GM12878 (cell line): Measurements from ENCODE around the gene RPL3. TPM values are rescaled to one million over a fixed set of nuclear protein-coding genes. Genes with fewer than 3 reads are reported as not detected.
A peak's percentile ranks its signal among the peaks of the same experiment; 100 is the strongest.

Source experiments
- CREB1 ChIP-seq: IDR thresholded peaks from 2 replicates; pipeline ENCODE4 v1.6.1; 2012; ENCODE audit warnings: low read depth, mild to moderate bottlenecking, inconsistent platforms
- CREM ChIP-seq: IDR thresholded peaks from 2 replicates; pipeline ENCODE4 v1.6.1; 2014; ENCODE audit warnings: antibody characterized with exemption, low read depth
- EZH2 ChIP-seq: IDR thresholded peaks from 2 replicates; pipeline ENCODE4 v1.6.1; 2012; ENCODE audit warnings: low read depth, mild to moderate bottlenecking, control low read depth, inconsistent platforms, low read length, borderline replicate concordance; ENCODE audit not compliant: control insufficient read depth
- GATAD2B ChIP-seq: fragments of 450-650 bp; conservative IDR thresholded peaks from 2 replicates; pipeline ENCODE4 v1.6.1; 2017; ENCODE audit warnings: low read depth, mild to moderate bottlenecking, moderate library complexity
- HDAC2 ChIP-seq: fragments of 200-600 bp; sonication (generic); IDR thresholded peaks from 2 replicates; pipeline ENCODE4 v1.6.1; 2017
- LARP7 ChIP-seq: fragments of 450-650 bp; IDR thresholded peaks from 2 replicates; pipeline ENCODE4 v1.6.1; 2017; ENCODE audit warnings: mild to moderate bottlenecking
- NFYA ChIP-seq: IDR thresholded peaks from 2 replicates; pipeline ENCODE4 v1.6.1; 2011; ENCODE audit warnings: low read depth, mild to moderate bottlenecking, low read length, improper control_type of control experiment, borderline replicate concordance
- NRF1 ChIP-seq: conservative IDR thresholded peaks from 2 replicates; pipeline ENCODE4 v1.6.1; 2011; ENCODE audit warnings: mild to moderate bottlenecking, low read depth, low read length, improper control_type of control experiment
- PAX8 ChIP-seq: fragments of 450-650 bp; IDR thresholded peaks from 2 replicates; pipeline ENCODE4 v1.6.1; 2017; ENCODE audit warnings: mild to moderate bottlenecking, moderate library complexity
- POLR2A ChIP-seq: IDR thresholded peaks from 2 replicates; pipeline ENCODE4 v1.6.1; 2011; ENCODE audit warnings: low read depth, mild to moderate bottlenecking, low read length
- REST ChIP-seq: IDR thresholded peaks from 2 replicates; pipeline ENCODE4 v1.6.1; 2012; ENCODE audit warnings: mild to moderate bottlenecking, low read depth, low read length
- ZBTB4 ChIP-seq: fragments of 450-650 bp; formaldehyde crosslinking; IDR thresholded peaks from 2 replicates; pipeline ENCODE4 v1.4.0; 2022; ENCODE audit warnings: mild to moderate bottlenecking, moderate library complexity
- polyA plus RNA-seq, 11 experiments: library from polyadenylated mRNA; depleted of rRNA in 4 of 11; unstranded in 6 of 11; stranded (reverse) in 5 of 11; fragments of >200 nt; fragmentation: Nextera tagmentation in 4 of 11; fragmentation: Illumina TruSeq in 1 of 11; extraction: Ambion mirVana in 4 of 11; extraction: Trizol in 1 of 11; gene quantifications; 1 replicate in 1 of 11; 2 replicates in 10 of 11; pipeline versions ENCODE4 v1.2.1 to v1.2.3, GENCODE V29; 2011 to 2016; ENCODE audit warnings: inconsistent platforms in 2 of 11, missing spikeins in 2 of 11, low read depth in 1 of 11
- total RNA-seq, 4 experiments: library from RNA; depleted of rRNA in 3 of 4; stranded (reverse); fragments of >200 nt in 3 of 4; fragmentation: Illumina TruSeq in 1 of 4; extraction: Trizol in 1 of 4; gene quantifications; 2 replicates each; pipeline versions ENCODE4 v1.2.1 to v1.2.3, GENCODE V29; 2013 to 2021
- TF ChIP-seq, protein P1 (sequence below): fragments of 150-350 bp; IDR thresholded peaks from 2 replicates; pipeline ENCODE4 v1.6.1; 2016; ENCODE audit warnings: low read depth, low read length
- TF ChIP-seq, protein P2 (sequence below): IDR thresholded peaks from 2 replicates; pipeline ENCODE4 v1.6.1; 2011; ENCODE audit warnings: low read depth, low read length, improper control_type of control experiment, borderline replicate concordance
- TF ChIP-seq, protein P3 (sequence below): IDR thresholded peaks from 2 replicates; pipeline ENCODE4 v1.6.1; 2011; ENCODE audit warnings: borderline replicate concordance, low read depth, mild to moderate bottlenecking, moderate library complexity, low read length; ENCODE audit not compliant: insufficient read depth, poor library complexity, severe bottlenecking

Gene RPL3
- total and polyA plus RNA-seq, 10 of the 15 experiments (the other 5 are each of a cell fraction or from before 2014, with no cell fraction given), result 1,534 to 6,791 (median 3,992) TPM

- no peak for TF ChIP-seq REST
- no peak for TF ChIP-seq LARP7
- peak; percentile 90 for TF ChIP-seq CREB1
- TF ChIP-seq PAX8, result no peak
- TF ChIP-seq NRF1, result no peak
- no peak; the same call in 1 of the 2 replicates for TF ChIP-seq POLR2A
- no peak for TF ChIP-seq HDAC2
- TF ChIP-seq, protein P1, sequence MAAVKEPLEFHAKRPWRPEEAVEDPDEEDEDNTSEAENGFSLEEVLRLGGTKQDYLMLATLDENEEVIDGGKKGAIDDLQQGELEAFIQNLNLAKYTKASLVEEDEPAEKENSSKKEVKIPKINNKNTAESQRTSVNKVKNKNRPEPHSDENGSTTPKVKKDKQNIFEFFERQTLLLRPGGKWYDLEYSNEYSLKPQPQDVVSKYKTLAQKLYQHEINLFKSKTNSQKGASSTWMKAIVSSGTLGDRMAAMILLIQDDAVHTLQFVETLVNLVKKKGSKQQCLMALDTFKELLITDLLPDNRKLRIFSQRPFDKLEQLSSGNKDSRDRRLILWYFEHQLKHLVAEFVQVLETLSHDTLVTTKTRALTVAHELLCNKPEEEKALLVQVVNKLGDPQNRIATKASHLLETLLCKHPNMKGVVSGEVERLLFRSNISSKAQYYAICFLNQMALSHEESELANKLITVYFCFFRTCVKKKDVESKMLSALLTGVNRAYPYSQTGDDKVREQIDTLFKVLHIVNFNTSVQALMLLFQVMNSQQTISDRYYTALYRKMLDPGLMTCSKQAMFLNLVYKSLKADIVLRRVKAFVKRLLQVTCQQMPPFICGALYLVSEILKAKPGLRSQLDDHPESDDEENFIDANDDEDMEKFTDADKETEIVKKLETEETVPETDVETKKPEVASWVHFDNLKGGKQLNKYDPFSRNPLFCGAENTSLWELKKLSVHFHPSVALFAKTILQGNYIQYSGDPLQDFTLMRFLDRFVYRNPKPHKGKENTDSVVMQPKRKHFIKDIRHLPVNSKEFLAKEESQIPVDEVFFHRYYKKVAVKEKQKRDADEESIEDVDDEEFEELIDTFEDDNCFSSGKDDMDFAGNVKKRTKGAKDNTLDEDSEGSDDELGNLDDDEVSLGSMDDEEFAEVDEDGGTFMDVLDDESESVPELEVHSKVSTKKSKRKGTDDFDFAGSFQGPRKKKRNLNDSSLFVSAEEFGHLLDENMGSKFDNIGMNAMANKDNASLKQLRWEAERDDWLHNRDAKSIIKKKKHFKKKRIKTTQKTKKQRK, result no peak
- TF ChIP-seq, protein P2, sequence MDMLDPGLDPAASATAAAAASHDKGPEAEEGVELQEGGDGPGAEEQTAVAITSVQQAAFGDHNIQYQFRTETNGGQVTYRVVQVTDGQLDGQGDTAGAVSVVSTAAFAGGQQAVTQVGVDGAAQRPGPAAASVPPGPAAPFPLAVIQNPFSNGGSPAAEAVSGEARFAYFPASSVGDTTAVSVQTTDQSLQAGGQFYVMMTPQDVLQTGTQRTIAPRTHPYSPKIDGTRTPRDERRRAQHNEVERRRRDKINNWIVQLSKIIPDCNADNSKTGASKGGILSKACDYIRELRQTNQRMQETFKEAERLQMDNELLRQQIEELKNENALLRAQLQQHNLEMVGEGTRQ, result no peak
- TF ChIP-seq EZH2, result no peak
- peak; percentile 93 for TF ChIP-seq CREM
- peak; percentile 31; the same call in 1 of the 2 replicates for TF ChIP-seq GATAD2B
- TF ChIP-seq, protein P3, sequence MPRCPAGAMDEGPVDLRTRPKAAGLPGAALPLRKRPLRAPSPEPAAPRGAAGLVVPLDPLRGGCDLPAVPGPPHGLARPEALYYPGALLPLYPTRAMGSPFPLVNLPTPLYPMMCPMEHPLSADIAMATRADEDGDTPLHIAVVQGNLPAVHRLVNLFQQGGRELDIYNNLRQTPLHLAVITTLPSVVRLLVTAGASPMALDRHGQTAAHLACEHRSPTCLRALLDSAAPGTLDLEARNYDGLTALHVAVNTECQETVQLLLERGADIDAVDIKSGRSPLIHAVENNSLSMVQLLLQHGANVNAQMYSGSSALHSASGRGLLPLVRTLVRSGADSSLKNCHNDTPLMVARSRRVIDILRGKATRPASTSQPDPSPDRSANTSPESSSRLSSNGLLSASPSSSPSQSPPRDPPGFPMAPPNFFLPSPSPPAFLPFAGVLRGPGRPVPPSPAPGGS, result peak; percentile 29
- no peak for TF ChIP-seq NFYA
- no peak for TF ChIP-seq ZBTB4 (CRISPR knock-in tag)
Observed at GRCh38 chr22:39266398-39267030, 52.9 kb downstream of the RPL3 start (continued).
